Tibial artery (tissue), 4 donors: ENCODE results near the gene TMEM138.

ENCODE experiments used
- DNase-seq, 2 donors: peaks; one replicate each; pipeline ENCODE4 v3.0.0-alpha.2; 2019
- H3K27ac ChIP-seq, 2 donors: fragments of 200-600 bp; sonication (generic) in 1 of 2; 1 replicate in 1 of 2; 2 replicates in 1 of 2; pipeline ENCODE4 v1.5.1; 2018 to 2019; ENCODE audit warnings: mild to moderate bottlenecking in 1 of 2
- H3K27me3 ChIP-seq, 2 donors: fragments of 200-600 bp; sonication (generic) in 1 of 2; one replicate each; pipeline versions ENCODE4 v1.5.1 to v1.6.0; 2016 to 2019
- H3K36me3 ChIP-seq, 3 donors: fragments of 200-600 bp; sonication (generic) in 2 of 3; one replicate each; pipeline ENCODE4 v1.5.1; 2016 to 2019; ENCODE audit warnings: mild to moderate bottlenecking in 2 of 3
- H3K4me1 ChIP-seq, 4 donors: fragments of 200-600 bp; sonication (generic) in 2 of 4; 1 replicate in 3 of 4; 2 replicates in 1 of 4; pipeline ENCODE4 v1.5.1; 2016 to 2019
- H3K4me3 ChIP-seq, 2 donors: fragments of 200-600 bp; sonication (generic) in 1 of 2; 1 replicate in 1 of 2; 2 replicates in 1 of 2; pipeline ENCODE4 v1.5.1; 2018 to 2019; ENCODE audit warnings: mild to moderate bottlenecking in 2 of 2
- H3K9me3 ChIP-seq, 3 donors: fragments of 200-600 bp; sonication (generic) in 1 of 3; one replicate each; pipeline ENCODE4 v1.5.1; 2016 to 2019
- intact Hi-C: fragments of 100-400 bp; cut with DNase I; formaldehyde crosslinking; loops from one replicate; pipeline ENCODE4 v1.15.0; 2023; ENCODE audit warnings: low total_unique reads
- TF ChIP-seq, protein P1 (sequence below), 2 experiments: fragments of 200-600 bp in 1 of 2; fragments of 450-650 bp in 1 of 2; IDR thresholded peaks; one replicate each; pipeline ENCODE4 v1.5.1; 2017 to 2019; ENCODE audit warnings: antibody characterized with exemption in 2 of 2, mild to moderate bottlenecking in 1 of 2, moderate library complexity in 1 of 2

The TMEM138 gene

DNA sequence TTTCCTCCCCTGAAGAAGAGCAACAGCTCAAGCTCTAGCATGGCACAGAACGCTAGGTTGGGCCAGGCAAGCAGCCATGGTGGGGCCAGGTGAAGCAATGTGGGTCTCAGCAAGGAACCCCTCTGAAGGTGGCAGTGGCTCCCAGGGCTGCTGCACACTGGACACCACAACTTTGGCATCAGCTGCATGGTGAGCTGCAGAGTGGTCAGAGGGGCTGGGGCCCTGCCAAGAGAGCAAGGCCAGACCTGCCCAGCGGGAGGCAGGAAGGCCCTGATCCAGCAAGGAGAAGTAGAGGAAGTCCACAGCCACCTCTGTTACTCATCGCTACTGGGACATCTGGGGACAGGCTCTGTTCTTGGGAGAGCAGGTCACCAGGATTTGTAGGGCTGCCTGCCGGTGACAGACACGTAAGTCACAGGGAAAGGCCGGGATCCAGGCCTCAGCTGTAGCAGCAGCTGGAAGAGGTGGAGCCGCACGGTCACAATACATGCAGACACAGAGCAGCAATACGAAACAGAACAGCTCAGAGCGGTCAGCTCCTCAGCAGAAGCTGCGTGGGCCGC lies 12.9 kb upstream of the TMEM138 start:
- TF ChIP-seq, protein P1, sequence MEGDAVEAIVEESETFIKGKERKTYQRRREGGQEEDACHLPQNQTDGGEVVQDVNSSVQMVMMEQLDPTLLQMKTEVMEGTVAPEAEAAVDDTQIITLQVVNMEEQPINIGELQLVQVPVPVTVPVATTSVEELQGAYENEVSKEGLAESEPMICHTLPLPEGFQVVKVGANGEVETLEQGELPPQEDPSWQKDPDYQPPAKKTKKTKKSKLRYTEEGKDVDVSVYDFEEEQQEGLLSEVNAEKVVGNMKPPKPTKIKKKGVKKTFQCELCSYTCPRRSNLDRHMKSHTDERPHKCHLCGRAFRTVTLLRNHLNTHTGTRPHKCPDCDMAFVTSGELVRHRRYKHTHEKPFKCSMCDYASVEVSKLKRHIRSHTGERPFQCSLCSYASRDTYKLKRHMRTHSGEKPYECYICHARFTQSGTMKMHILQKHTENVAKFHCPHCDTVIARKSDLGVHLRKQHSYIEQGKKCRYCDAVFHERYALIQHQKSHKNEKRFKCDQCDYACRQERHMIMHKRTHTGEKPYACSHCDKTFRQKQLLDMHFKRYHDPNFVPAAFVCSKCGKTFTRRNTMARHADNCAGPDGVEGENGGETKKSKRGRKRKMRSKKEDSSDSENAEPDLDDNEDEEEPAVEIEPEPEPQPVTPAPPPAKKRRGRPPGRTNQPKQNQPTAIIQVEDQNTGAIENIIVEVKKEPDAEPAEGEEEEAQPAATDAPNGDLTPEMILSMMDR (IDR thresholded peaks at IDR 0.05), result no peak
- Histone ChIP-seq H3K27me3 (no peaks in the 10 kb centered on the region), H3K27ac (no peak overlapping the region), H3K4me1 (no peaks in the 10 kb centered on the region), H3K9me3 (no peaks in the 10 kb centered on the region), H3K4me3 (no peak overlapping the region), H3K36me3 (peaks cover 36 to 90% (median 60%) of the 10 kb centered on the region in 3 donors)
- DNase-seq, result no peak
- intact Hi-C loops, result no loop called here

DNA sequence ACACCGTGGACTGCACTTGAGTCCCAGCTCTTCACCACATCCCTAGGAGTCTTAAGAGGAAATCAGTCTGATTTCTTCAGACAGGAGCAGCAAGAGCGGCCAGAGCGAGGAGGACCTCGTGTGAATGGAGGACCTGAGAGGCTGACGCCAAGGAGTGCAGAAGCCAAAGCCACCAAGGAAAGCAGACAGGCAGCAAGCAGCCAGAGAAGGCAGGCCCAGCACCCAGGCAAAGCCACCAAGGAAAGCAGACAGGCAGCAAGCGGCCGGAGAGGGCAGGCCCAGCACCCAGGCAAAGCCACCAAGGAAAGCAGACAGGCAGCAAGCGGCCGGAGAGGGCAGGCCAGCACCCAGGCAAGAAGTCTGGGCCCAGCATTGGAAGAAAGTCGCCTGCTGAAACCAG lies 12.3 kb upstream of the TMEM138 start:
- Histone ChIP-seq H3K4me1 (no peaks in the 10 kb centered on the region), H3K9me3 (no peaks in the 10 kb centered on the region), H3K4me3 (no peak overlapping the region), H3K27ac (no peak overlapping the region), H3K36me3 (peaks cover 36 to 94% (median 63%) of the 10 kb centered on the region in 3 donors), H3K27me3 (no peaks in the 10 kb centered on the region)
- intact Hi-C loops, result no loop called here
- no peak for DNase-seq
- TF ChIP-seq, protein P1 (IDR thresholded peaks at IDR 0.05), result no peak

DNA sequence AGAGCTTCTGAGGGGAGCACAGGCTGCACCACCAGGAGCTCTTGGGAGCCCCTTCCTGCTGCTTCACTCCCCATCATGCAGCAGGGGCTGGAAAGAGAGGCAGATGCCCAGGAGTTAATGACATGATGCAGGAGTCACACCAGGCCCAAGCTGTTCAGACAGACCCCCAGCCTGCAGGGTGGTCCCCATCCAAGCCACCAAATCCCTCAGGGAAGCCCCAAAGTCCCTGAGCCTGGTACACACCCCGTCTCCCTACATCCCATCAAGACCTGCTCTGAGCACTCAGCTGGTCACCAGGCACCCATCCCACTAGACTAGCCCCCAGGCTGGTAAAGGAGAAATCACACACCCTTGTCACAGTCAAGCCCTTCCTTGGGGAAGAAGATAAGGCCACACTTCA lies 11.8 kb upstream of the TMEM138 start:
- no peaks in the 10 kb centered on the region for H3K4me1 ChIP-seq
- H3K36me3 ChIP-seq, result peaks cover 36 to 97% (median 67%) of the 10 kb centered on the region in 3 donors
- DNase-seq, result no peak

DNA sequence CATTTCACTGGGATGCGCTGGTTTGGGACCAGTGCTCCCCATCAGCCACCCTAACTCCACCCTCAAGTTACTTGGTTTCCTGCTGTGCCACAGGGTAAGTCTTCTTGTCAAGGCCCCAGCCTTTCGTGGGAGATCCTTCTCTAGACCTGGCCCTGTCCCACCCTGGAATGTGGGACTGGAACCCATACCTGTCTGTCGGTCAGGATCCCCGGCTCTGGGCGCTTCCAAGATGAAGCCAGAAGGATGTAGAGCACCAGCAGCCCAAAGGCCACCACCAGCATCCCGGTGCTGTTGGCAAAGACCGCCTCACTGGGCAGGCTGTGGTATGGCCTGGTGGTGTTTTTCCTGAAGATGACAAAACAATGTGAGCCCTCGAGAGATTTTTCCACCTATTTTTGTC lies 11.4 kb upstream of the TMEM138 start:
- Histone ChIP-seq H3K9me3 (no peaks in the 10 kb centered on the region), H3K27ac (no peak overlapping the region), H3K4me3 (no peak overlapping the region), H3K27me3 (no peaks in the 10 kb centered on the region), H3K4me1 (no peaks in the 10 kb centered on the region), H3K36me3 (peaks cover 36 to 97% (median 71%) of the 10 kb centered on the region in 3 donors)
- DNase-seq, result no peak
- TF ChIP-seq, protein P1 (IDR thresholded peaks at IDR 0.05), result no peak
- intact Hi-C loops, result no loop called here

More for the DNA sequence above, 11.8 kb upstream of the TMEM138 start:
- Histone ChIP-seq H3K27ac (no peak overlapping the region), H3K9me3 (no peaks in the 10 kb centered on the region), H3K27me3 (no peaks in the 10 kb centered on the region), H3K4me3 (no peak overlapping the region)
- TF ChIP-seq, protein P1 (IDR thresholded peaks at IDR 0.05), result no peak
- intact Hi-C loops, result no loop called here

DNA sequence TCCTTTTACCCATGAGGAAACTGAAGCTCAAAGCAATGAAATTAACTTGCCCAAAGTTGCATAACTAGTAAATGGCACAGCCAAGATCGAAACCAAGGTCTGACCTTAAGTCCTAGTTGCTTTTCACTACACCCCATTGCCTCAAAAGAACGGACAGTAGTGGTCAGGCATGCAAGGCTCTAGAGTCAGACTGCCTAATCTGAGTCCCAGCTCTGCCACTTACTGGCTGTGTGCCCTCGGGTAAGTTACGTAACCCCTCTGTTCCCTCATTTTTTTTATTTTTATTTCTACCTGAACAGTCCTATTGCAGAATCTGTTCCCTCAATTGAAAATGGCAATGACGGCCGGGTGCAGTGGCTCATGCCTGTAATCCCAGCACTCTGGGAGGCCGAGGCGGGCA lies 10.1 kb upstream of the TMEM138 start:
- no peaks in the 10 kb centered on the region for H3K9me3 ChIP-seq
- peaks cover 41 to 89% (median 79%) of the 10 kb centered on the region in 3 donors for H3K36me3 ChIP-seq
- no peaks in the 10 kb centered on the region for H3K4me1 ChIP-seq
- DNase-seq, result no peak
- no peak overlapping the region for H3K27ac ChIP-seq
- no peaks in the 10 kb centered on the region for H3K27me3 ChIP-seq
- intact Hi-C loops, result no loop called here
- TF ChIP-seq, protein P1 (IDR thresholded peaks at IDR 0.05), result no peak
- H3K4me3 ChIP-seq, result no peak overlapping the region
